Stomach (tissue), 4 donors: Measurements from ENCODE around the gene SEMA5A.

ENCODE experiments used
- CTCF ChIP-seq, 7 experiments: fragments of 450-650 bp in 4 of 7; fragments of 200-600 bp in 3 of 7; sonication (generic) in 3 of 7; IDR thresholded peaks; one replicate each; pipeline ENCODE4 v1.5.1; 2016 to 2019; ENCODE audit warnings: antibody characterized with exemption in 7 of 7, control low read depth in 2 of 7, mild to moderate bottlenecking in 1 of 7
- EP300 ChIP-seq: sonication (generic); formaldehyde crosslinking; IDR thresholded peaks from one replicate; pipeline ENCODE4 v1.6.1; 2017; ENCODE audit warnings: antibody characterized with exemption
- POLR2A ChIP-seq, 4 donors: fragments of 450-650 bp; IDR thresholded peaks; one replicate each; pipeline ENCODE4 v1.6.1; 2016; ENCODE audit warnings: antibody characterized with exemption in 4 of 4, control low read depth in 2 of 4, mild to moderate bottlenecking in 1 of 4, moderate library complexity in 1 of 4
- POLR2AphosphoS5 ChIP-seq, 3 donors: sonication (generic); formaldehyde crosslinking; IDR thresholded peaks; one replicate each; pipeline ENCODE4 v1.6.1; 2016; ENCODE audit warnings: antibody characterized with exemption in 3 of 3

GRCh38 chr5:9166202-9167112, 379.4 kb downstream of the SEMA5A start:
- TF ChIP-seq CTCF (IDR thresholded peaks at IDR 0.05) (no peak), POLR2A (IDR thresholded peaks at IDR 0.05) (no peak), POLR2AphosphoS5 (IDR thresholded peaks at IDR 0.05) (no peak), EP300 (no peak)
